ENCODE measurements around the gene CA10.

DNA sequence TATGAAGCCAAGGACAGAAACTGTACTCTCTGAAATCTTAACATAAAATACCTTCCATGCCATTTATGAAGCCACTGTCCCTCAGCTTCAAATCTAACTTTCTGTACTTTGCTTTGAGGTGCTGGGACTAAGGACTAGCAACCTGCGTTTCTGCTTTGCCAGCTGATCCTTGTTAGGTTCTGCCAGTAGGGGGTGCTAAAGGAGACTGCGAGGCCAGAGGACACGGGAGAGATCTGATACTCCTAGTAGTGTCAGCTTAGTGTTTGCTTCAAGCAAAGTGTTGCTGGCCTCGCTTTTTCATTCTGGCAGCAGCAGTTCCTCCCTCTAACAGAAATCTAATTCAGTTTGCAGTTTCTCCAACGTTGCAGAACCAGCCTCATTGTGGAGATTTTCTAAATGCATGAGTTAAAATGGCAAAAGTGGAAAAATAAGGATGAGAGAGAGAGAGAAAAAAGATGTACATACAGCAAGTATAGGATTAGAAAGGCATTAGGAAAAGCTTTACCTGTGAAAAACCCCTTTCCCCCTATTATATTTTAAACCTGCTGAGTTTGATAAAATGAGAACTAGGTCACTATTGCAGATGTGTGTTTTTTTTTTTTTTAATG is 297.5 kb downstream of the CA10 start:
- no peak for TF ChIP-seq EZH2phosphoT487 (conservative IDR thresholded peaks at IDR 0.05; ENCODE audit: low read length)
- TF ChIP-seq, protein P1, sequence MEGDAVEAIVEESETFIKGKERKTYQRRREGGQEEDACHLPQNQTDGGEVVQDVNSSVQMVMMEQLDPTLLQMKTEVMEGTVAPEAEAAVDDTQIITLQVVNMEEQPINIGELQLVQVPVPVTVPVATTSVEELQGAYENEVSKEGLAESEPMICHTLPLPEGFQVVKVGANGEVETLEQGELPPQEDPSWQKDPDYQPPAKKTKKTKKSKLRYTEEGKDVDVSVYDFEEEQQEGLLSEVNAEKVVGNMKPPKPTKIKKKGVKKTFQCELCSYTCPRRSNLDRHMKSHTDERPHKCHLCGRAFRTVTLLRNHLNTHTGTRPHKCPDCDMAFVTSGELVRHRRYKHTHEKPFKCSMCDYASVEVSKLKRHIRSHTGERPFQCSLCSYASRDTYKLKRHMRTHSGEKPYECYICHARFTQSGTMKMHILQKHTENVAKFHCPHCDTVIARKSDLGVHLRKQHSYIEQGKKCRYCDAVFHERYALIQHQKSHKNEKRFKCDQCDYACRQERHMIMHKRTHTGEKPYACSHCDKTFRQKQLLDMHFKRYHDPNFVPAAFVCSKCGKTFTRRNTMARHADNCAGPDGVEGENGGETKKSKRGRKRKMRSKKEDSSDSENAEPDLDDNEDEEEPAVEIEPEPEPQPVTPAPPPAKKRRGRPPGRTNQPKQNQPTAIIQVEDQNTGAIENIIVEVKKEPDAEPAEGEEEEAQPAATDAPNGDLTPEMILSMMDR (IDR thresholded peaks at IDR 0.05; ENCODE audit: insufficient read depth, low read length, poor library complexity, severe bottlenecking): peak; percentile 41

Measured in SU-DHL-6 (cell line).